Endodermal cell (in vitro differentiated cells): ENCODE results near the gene NME3. TPM values are rescaled to one million over a fixed set of nuclear protein-coding genes. Genes with fewer than 3 reads are reported as not detected.

Experiments
- DNase-seq: peaks from one replicate; pipeline ENCODE4 v3.0.0-alpha.2; 2017
- H3K27ac ChIP-seq: 2 replicates; pipeline ENCODE4 v1.5.1; 2013; ENCODE audit warnings: mild to moderate bottlenecking, low read depth, low read length, moderate library complexity
- H3K27me3 ChIP-seq: 2 replicates; pipeline ENCODE4 v1.6.1; 2013; ENCODE audit warnings: mild to moderate bottlenecking, low read length, moderate library complexity; ENCODE audit not compliant: insufficient read depth, control insufficient read depth, poor library complexity, severe bottlenecking
- H3K36me3 ChIP-seq: 2 replicates; pipeline ENCODE4 v1.7.0; 2013; ENCODE audit warnings: mild to moderate bottlenecking, low read length, moderate library complexity; ENCODE audit not compliant: control insufficient read depth, insufficient read depth
- H3K4me1 ChIP-seq: one replicate; pipeline ENCODE4 v1.7.0; 2013; ENCODE audit warnings: low read length; ENCODE audit not compliant: control insufficient read depth, insufficient read depth
- H3K4me3 ChIP-seq: 2 replicates; pipeline ENCODE4 v1.5.1; 2013; ENCODE audit warnings: mild to moderate bottlenecking, low read length, moderate library complexity
- H3K9ac ChIP-seq: 2 replicates; pipeline ENCODE4 v1.6.1; 2013; ENCODE audit warnings: mild to moderate bottlenecking, low read length, moderate library complexity; ENCODE audit not compliant: poor library complexity, severe bottlenecking; ENCODE audit errors: extremely low read depth
- H3K9me3 ChIP-seq: 2 replicates; pipeline ENCODE4 v1.6.1; 2013; ENCODE audit warnings: mild to moderate bottlenecking, low read length, moderate library complexity; ENCODE audit not compliant: control insufficient read depth
- H3K27ac Mint-ChIP-seq: 2 replicates; pipeline ENCODE4 v1.8.0; 2020; ENCODE audit warnings: mixed read lengths
- H3K27me3 Mint-ChIP-seq: 2 replicates; pipeline ENCODE4 v1.8.0; 2021; ENCODE audit warnings: mild to moderate bottlenecking, mixed read lengths; ENCODE audit not compliant: insufficient read depth
- H3K36me3 Mint-ChIP-seq: 2 replicates; pipeline ENCODE4 v1.8.0; 2020; ENCODE audit warnings: low read depth, mixed read lengths
- H3K4me1 Mint-ChIP-seq: 2 replicates; pipeline ENCODE4 v1.8.0; 2020; ENCODE audit warnings: mixed read lengths
- H3K4me3 Mint-ChIP-seq: 2 replicates; pipeline ENCODE4 v1.8.0; 2020; ENCODE audit warnings: mild to moderate bottlenecking, moderate library complexity, mixed read lengths
- H3K9me3 Mint-ChIP-seq: 2 replicates; pipeline ENCODE4 v1.8.0; 2020; ENCODE audit warnings: mild to moderate bottlenecking, mixed read lengths
- CTCF ChIP-seq: fragments of 200-600 bp; sonication (generic); conservative IDR thresholded peaks from 2 replicates; pipeline ENCODE4 v1.5.0; 2021; ENCODE audit warnings: antibody characterized with exemption, mild to moderate bottlenecking
- WGBS, 2 experiments: methylation state at CpG; one replicate each; pipeline versions ENCODE4 v1.1.5 to v1.1.7; 2013; ENCODE audit warnings: missing lambda C conversion rate in 2 of 2, mixed read lengths in 1 of 2; ENCODE audit not compliant: insufficient coverage in 1 of 2, insufficient read length in 1 of 2; 5-methylcytosine and 5-hydroxymethylcytosine counted together
- total RNA-seq, 2 donors: library from RNA; stranded (reverse); fragmentation: NEBNext Ultra II Directional in 1 of 2; extraction: Animal tissue kit (Norgen Biotek cat#: 25700) in 1 of 2; gene quantifications; 2 replicates in 1 of 2; 3 replicates in 1 of 2; pipeline ENCODE4 v1.2.1, GENCODE V29; 2021

NME3 gene
- total RNA-seq, 2 donors from 2014 or later = 70.3 to 73.6 TPM

- no peaks in the 10 kb centered on the region for H3K4me1 Mint-ChIP-seq
- TF ChIP-seq CTCF = no peak
- H3K36me3 Mint-ChIP-seq = peaks cover 37% of the 10 kb centered on the region
- Histone ChIP-seq H3K27ac (no peak overlapping the region), H3K4me3 (no peak overlapping the region), H3K9me3 (no peaks in the 10 kb centered on the region), H3K27me3 (no peaks in the 10 kb centered on the region), H3K36me3 (peaks cover 28% of the 10 kb centered on the region), H3K9ac (no peak overlapping the region), H3K4me1 (no peaks in the 10 kb centered on the region)
- no peak overlapping the region for H3K4me3 Mint-ChIP-seq
- DNase-seq = no peak
- no peaks in the 10 kb centered on the region for H3K27me3 Mint-ChIP-seq
- 94 to 95% methylated on average over 17 to 27 of the region's 27 CpGs for WGBS, 2 experiments
- H3K9me3 Mint-ChIP-seq = no peaks in the 10 kb centered on the region
- H3K27ac Mint-ChIP-seq = no peak overlapping the region
These were observed 47.0 kb upstream of the NME3 start for GRCh38 chr16:1818204-1818872.

GRCh38 chr16:1817716-1818115 is 46.4 kb upstream of the NME3 start:
- H3K9me3 Mint-ChIP-seq = no peaks in the 10 kb centered on the region

GRCh38 chr16:1817276-1817589 is 45.9 kb upstream of the NME3 start:
- H3K9me3 Mint-ChIP-seq = no peaks in the 10 kb centered on the region
- H3K36me3 Mint-ChIP-seq = peaks cover 39% of the 10 kb centered on the region
- Histone ChIP-seq H3K4me1 (no peaks in the 10 kb centered on the region), H3K36me3 (peaks cover 22% of the 10 kb centered on the region), H3K9ac (no peak overlapping the region), H3K9me3 (no peaks in the 10 kb centered on the region), H3K27me3 (no peaks in the 10 kb centered on the region), H3K27ac (no peak overlapping the region), H3K4me3 (no peak overlapping the region)
- TF ChIP-seq CTCF = no peak
- WGBS, 2 experiments = 91 to 100% methylated on average over 3 to 9 of the region's 9 CpGs
- H3K4me3 Mint-ChIP-seq = no peak overlapping the region
- no peak for DNase-seq
- no peaks in the 10 kb centered on the region for H3K27me3 Mint-ChIP-seq
- no peaks in the 10 kb centered on the region for H3K4me1 Mint-ChIP-seq
- H3K27ac Mint-ChIP-seq = no peak overlapping the region

More at GRCh38 chr16:1817716-1818115, 46.4 kb upstream of the NME3 start:
- DNase-seq = no peak
- no peak for TF ChIP-seq CTCF
- Mint-ChIP-seq H3K27me3 (no peaks in the 10 kb centered on the region), H3K27ac (no peak overlapping the region), H3K4me1 (no peaks in the 10 kb centered on the region), H3K4me3 (no peak overlapping the region), H3K36me3 (peaks cover 39% of the 10 kb centered on the region)
- 95 to 100% methylated on average over 7 to 17 of the region's 17 CpGs for WGBS, 2 experiments
- no peak overlapping the region for H3K27ac ChIP-seq
- no peaks in the 10 kb centered on the region for H3K27me3 ChIP-seq
- no peak overlapping the region for H3K9ac ChIP-seq
- no peaks in the 10 kb centered on the region for H3K9me3 ChIP-seq
- peaks cover 26% of the 10 kb centered on the region for H3K36me3 ChIP-seq
- H3K4me3 ChIP-seq = no peak overlapping the region
- no peaks in the 10 kb centered on the region for H3K4me1 ChIP-seq
